Thyroid gland (tissue), 4 donors: Measurements from ENCODE around the gene SERINC2.

Experiments used
- POLR2A ChIP-seq, 2 donors: fragments of 450-650 bp; IDR thresholded peaks; one replicate each; pipeline ENCODE4 v1.6.1; 2017; ENCODE audit warnings: antibody characterized with exemption in 2 of 2, mild to moderate bottlenecking in 2 of 2, moderate library complexity in 1 of 2
- TF ChIP-seq, protein P1 (sequence below), 6 experiments: fragments of 200-600 bp in 3 of 6; fragments of 450-650 bp in 3 of 6; sonication (generic) in 3 of 6; IDR thresholded peaks; one replicate each; pipeline ENCODE4 v1.5.1; 2016 to 2019; ENCODE audit warnings: antibody characterized with exemption in 6 of 6, mild to moderate bottlenecking in 2 of 6, inconsistent platforms in 1 of 6, moderate library complexity in 1 of 6

DNA sequence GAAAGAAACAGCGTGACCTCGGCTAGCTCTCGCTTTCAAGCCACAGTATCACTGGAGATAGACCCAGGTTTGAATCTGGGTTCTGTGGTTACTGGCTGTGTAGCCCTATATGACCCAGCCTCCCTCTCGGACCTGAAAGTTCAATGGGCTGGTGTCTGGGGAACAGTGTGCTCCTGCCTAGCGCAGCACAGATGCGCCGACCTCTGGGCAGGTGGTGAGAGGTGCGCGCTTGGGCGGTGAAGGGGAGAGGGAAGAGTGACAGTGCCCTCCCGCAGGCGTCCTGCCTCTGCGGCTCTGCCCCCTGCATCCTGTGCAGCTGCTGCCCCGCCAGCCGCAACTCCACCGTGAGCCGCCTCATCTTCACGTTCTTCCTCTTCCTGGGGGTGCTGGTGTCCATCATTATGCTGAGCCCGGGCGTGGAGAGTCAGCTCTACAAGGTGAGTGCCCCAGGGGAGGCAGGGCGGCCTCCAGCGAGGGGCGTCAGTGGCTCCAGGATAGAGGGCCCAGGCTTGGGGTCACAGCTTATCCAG is 10.5 kb downstream of the SERINC2 start:
- TF ChIP-seq, protein P1, sequence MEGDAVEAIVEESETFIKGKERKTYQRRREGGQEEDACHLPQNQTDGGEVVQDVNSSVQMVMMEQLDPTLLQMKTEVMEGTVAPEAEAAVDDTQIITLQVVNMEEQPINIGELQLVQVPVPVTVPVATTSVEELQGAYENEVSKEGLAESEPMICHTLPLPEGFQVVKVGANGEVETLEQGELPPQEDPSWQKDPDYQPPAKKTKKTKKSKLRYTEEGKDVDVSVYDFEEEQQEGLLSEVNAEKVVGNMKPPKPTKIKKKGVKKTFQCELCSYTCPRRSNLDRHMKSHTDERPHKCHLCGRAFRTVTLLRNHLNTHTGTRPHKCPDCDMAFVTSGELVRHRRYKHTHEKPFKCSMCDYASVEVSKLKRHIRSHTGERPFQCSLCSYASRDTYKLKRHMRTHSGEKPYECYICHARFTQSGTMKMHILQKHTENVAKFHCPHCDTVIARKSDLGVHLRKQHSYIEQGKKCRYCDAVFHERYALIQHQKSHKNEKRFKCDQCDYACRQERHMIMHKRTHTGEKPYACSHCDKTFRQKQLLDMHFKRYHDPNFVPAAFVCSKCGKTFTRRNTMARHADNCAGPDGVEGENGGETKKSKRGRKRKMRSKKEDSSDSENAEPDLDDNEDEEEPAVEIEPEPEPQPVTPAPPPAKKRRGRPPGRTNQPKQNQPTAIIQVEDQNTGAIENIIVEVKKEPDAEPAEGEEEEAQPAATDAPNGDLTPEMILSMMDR (IDR thresholded peaks at IDR 0.05), result no peak
- no peak for TF ChIP-seq POLR2A (IDR thresholded peaks at IDR 0.05)
